NCI-H524 (cell line): ENCODE data around the gene MYH3.
A peak's percentile ranks its signal among the peaks of the same experiment; 100 is the strongest.

Experiments
- DNase-seq, 2 experiments: peaks; one replicate each; lab custom pipeline; 2025; lab: John Stamatoyannopoulos, UW

Gene MYH3

DNA sequence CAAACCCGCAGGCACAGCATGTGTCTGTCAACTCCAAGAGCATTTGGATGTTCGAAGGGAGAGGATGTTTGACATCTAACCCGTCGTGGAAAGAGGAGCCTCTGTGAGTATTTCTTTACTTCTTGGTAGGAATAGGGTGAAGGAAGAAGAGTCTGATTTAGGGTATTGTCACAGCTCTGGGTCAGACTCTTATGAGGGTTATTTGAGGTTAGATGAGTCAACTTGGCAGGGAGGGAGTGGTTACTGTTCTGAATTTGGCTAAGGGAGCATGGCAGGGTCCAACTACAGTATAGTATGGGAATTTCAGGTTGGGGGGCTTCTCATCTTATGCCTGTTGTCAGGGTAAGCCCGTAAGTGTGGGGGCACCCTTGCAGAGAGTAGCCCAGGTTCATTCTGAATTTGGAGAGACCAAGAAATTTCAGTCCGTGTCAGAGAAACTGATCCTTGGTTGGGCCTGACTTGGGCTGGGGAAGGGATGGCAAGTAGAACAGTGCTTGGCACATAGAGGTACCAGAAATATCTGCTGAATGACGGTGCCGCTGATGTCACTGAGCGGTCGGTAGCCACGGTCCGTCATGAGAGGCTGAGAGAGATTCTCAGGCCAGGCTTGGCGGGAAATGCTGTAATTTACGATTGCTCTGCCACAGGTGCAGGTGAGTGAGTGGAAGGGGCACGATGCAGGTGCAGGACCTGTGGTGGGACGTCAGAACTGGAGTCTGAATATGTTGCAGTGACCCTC is 43.2 kb downstream of the MYH3 start:
- no peak for DNase-seq

DNA sequence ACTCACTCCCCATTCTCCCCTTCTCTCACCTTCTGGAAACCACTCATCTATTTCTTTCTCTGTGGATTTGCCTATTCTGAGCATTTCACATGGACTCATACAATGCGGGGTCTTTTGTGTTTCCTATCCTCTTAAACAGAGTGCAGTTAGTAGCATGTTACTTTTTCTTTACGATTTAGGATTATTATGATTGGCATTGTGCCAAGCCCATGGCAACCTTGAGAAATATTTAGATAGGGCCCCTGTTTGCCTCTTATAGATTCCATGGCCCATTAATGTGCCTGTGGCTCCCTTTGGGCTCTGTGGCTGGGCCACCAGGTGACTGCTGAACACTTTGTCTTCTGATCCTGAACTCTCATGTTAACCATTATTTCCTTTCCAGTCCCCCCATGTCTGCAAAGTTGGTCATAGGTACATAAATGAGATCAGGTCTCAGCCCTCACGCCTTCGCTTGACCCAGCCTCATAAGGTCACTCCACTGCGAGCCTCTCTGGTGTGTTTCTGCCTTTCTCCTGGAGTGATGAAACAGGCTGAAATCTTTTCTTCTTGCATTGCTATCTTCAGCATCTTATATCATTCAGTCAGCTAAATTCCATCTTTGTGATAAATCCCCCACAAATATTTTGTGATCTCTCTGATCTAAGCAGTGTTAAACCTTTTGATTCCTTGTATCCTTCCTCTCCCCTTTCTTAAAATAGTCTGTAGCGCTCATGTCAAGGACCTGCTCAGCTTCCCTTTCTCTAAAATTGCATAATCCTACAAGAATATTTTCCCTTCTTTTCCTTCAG is 44.0 kb downstream of the MYH3 start:
- no peak for DNase-seq

GRCh38 chr17:10610884-10611283 is 46.2 kb downstream of the MYH3 start:
- DNase-seq = peak; percentile 57 to 72

DNA sequence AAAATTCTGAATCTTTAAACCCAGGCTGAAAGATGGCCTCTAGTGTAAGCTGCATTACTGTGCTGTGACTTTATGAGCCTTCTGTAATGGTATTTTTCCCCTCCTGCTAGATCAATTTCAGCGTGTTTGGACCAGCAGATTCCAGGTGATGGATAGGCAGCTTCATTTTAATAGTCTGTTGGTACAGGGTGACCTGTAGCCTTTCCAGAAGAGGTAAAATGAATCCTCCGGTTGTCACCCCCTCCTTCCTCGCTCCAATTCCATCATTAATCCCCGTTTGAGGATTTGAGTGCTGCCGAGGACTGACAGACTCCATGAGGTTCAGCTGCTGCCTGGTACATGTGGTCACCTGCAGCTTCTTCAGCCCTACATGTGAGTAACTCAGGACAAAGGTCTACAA is 48.9 kb downstream of the MYH3 start:
- DNase-seq = no peak

DNA sequence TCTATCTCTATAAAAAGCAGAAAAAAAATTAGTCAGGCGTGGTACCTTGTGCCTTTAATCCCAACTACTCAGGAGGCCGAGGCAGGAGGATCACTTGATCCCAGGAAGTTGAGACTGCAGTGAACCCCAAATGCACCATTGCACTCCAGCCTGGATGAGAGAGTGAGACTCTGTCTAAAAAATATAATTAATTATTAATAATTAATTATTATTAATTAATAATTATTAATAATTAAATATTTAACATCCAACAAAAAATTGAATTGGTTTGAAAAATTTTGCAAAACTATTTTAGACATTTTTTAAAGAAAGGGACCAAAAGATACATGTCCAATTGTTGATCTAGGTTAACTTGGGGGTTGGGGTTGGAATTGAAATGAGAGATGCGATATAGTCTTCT is 51.0 kb downstream of the MYH3 start:
- no peak for DNase-seq

- peak; percentile 62 to 76 for DNase-seq
Measured at GRCh38 chr17:10605221-10605783, 51.8 kb downstream of the MYH3 start.

DNA sequence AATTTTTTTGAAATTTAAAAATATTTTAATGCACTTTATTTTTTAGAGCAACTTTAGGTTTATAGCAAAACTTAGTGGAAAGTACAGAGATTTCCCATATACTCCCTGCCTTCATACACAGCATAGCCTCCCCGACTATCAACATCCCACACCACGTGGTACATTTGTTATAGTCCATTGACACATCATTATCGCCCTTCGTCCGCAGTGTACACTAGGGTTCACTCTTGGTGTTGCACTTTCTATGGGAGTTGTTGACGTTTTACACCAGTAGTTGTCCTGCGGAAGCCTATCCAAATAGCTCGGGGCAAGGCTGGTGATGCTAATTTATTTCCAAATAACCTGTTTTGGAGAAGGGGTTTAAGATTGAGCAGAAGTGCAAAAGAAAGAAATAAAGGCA is 52.6 kb downstream of the MYH3 start:
- no peak for DNase-seq

DNA sequence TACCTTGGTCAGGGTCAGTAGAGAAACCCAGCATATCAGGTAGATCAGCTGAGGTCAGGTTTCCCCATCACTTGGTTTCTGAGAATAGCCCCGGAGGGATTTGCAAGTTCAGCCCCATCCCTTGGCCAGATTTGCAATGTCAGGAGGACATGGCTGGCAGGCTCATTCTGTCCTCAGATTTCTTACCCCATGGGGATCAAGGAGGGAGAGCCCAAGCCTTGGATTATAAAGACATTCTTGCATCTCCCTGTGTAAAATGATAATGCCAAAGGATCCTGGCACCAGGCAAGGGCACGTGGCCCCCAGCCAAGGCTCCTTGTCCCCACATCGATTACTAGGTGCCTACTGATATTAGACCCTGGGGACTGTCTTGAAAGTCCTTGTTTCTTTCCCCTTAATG is 53.2 kb downstream of the MYH3 start:
- DNase-seq = no peak

GRCh38 chr17:10600571-10600970 is 56.5 kb downstream of the MYH3 start:
- no peak for DNase-seq

GRCh38 chr17:10598621-10599020 is 58.5 kb downstream of the MYH3 start:
- DNase-seq = peak; percentile 86 to 96

- no peak for DNase-seq
Measured at GRCh38 chr17:10589553-10590145, 67.5 kb downstream of the MYH3 start.

DNA sequence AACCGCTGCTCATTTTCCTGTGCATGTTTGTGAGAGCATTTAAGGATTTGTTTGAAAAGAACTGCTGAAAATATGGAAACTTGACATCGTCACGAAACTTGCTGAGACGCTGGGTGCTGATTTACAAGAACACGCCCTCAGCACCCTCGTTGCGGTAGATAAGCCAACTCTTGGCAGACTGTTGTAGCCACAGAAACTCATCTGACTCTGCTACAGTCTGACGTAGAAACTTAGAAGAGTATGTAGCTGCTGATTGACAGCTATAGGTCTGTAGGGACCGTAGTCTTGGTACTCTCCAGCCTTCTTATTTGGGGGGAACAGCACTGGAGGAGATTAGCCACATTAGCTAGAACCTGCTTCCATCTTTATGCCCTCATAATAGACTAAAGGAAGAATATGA is 71.6 kb downstream of the MYH3 start:
- no peak for DNase-seq

- DNase-seq = no peak
Measured at GRCh38 chr17:10583834-10584233, 73.3 kb downstream of the MYH3 start.

- DNase-seq = peak in 1 of 2 experiments; percentile 43
Measured at GRCh38 chr17:10579270-10579669, 77.8 kb downstream of the MYH3 start.
